Thyroid gland (tissue), 4 donors: Measurements from ENCODE around the gene EGFR.

Source experiments
- POLR2A ChIP-seq, 2 donors: fragments of 450-650 bp; IDR thresholded peaks; one replicate each; pipeline ENCODE4 v1.6.1; 2017; ENCODE audit warnings: antibody characterized with exemption in 2 of 2, mild to moderate bottlenecking in 2 of 2, moderate library complexity in 1 of 2
- TF ChIP-seq, protein P1 (sequence below), 6 experiments: fragments of 200-600 bp in 3 of 6; fragments of 450-650 bp in 3 of 6; sonication (generic) in 3 of 6; IDR thresholded peaks; one replicate each; pipeline ENCODE4 v1.5.1; 2016 to 2019; ENCODE audit warnings: antibody characterized with exemption in 6 of 6, mild to moderate bottlenecking in 2 of 6, inconsistent platforms in 1 of 6, moderate library complexity in 1 of 6

DNA sequence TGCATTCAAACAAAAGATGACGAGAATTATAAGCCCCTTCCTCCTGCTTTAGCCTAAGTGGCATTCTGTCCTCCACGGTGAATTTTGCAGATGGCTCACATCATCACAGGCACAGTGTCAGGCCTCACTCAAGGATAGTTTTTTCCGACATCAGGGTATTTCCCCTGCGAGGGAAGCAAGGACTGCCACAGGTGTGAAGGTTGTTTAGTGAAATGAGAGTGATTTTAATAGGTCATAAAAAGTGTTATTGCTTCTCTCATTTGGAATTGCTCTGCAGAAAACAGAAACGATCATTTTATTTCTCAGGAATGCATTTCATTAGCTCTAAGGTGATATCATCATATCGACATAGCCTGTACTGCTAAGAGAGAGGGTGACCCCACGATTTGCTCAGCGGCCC, 217.7 kb downstream of the EGFR start:
- TF ChIP-seq, protein P1, sequence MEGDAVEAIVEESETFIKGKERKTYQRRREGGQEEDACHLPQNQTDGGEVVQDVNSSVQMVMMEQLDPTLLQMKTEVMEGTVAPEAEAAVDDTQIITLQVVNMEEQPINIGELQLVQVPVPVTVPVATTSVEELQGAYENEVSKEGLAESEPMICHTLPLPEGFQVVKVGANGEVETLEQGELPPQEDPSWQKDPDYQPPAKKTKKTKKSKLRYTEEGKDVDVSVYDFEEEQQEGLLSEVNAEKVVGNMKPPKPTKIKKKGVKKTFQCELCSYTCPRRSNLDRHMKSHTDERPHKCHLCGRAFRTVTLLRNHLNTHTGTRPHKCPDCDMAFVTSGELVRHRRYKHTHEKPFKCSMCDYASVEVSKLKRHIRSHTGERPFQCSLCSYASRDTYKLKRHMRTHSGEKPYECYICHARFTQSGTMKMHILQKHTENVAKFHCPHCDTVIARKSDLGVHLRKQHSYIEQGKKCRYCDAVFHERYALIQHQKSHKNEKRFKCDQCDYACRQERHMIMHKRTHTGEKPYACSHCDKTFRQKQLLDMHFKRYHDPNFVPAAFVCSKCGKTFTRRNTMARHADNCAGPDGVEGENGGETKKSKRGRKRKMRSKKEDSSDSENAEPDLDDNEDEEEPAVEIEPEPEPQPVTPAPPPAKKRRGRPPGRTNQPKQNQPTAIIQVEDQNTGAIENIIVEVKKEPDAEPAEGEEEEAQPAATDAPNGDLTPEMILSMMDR (IDR thresholded peaks at IDR 0.05), result no peak
- TF ChIP-seq POLR2A (IDR thresholded peaks at IDR 0.05), result no peak
